Peyer's patch (tissue), 4 donors: ENCODE measurements around the gene ARHGAP26. TPM values are rescaled to one million over a fixed set of nuclear protein-coding genes. Genes with fewer than 3 reads are reported as not detected.

Source experiments
- DNase-seq, 3 donors: peaks; one replicate each; pipeline ENCODE4 v3.0.0-alpha.2; 2017 to 2019
- H3K27ac ChIP-seq, 4 donors: fragments of 200-600 bp; sonication (generic); one replicate each; pipeline ENCODE4 v1.5.1; 2016 to 2019
- H3K27me3 ChIP-seq, 2 donors: fragments of 200-600 bp; sonication (generic); one replicate each; pipeline ENCODE4 v1.5.1; 2019
- H3K36me3 ChIP-seq, 3 donors: fragments of 200-600 bp; sonication (generic); one replicate each; pipeline ENCODE4 v1.5.1; 2016 to 2019
- H3K4me1 ChIP-seq, 4 donors: fragments of 200-600 bp; sonication (generic); one replicate each; pipeline ENCODE4 v1.5.1; 2016 to 2019
- H3K4me3 ChIP-seq, 4 donors: fragments of 200-600 bp; sonication (generic); 1 replicate in 3 of 4; 2 replicates in 1 of 4; pipeline ENCODE4 v1.5.1; 2016 to 2019; ENCODE audit warnings: mild to moderate bottlenecking in 1 of 4
- H3K9me3 ChIP-seq, 4 donors: fragments of 200-600 bp; sonication (generic); one replicate each; pipeline ENCODE4 v1.5.1; 2016 to 2019; ENCODE audit warnings: mild to moderate bottlenecking in 1 of 4
- POLR2A ChIP-seq, 2 donors: fragments of 450-650 bp; IDR thresholded peaks; one replicate each; pipeline ENCODE4 v1.5.1; 2017; ENCODE audit warnings: antibody characterized with exemption in 2 of 2, mild to moderate bottlenecking in 2 of 2, moderate library complexity in 2 of 2
- total RNA-seq, 4 donors: library from RNA; depleted of rRNA; stranded (reverse); fragments of >200 nt; gene quantifications; one replicate each; pipeline ENCODE4 v1.1.0, GENCODE V29; 2016
- TF ChIP-seq, protein P1 (sequence below), 6 experiments: fragments of 450-650 bp in 4 of 6; fragments of 200-600 bp in 2 of 6; sonication (generic) in 1 of 6; IDR thresholded peaks; one replicate each; pipeline ENCODE4 v1.5.1; 2017 to 2019; ENCODE audit warnings: antibody characterized with exemption in 6 of 6, mild to moderate bottlenecking in 3 of 6, moderate library complexity in 1 of 6

ARHGAP26 gene
- total RNA-seq, 4 donors from 2014 or later = 60.1 to 180 (median 126) TPM

DNA sequence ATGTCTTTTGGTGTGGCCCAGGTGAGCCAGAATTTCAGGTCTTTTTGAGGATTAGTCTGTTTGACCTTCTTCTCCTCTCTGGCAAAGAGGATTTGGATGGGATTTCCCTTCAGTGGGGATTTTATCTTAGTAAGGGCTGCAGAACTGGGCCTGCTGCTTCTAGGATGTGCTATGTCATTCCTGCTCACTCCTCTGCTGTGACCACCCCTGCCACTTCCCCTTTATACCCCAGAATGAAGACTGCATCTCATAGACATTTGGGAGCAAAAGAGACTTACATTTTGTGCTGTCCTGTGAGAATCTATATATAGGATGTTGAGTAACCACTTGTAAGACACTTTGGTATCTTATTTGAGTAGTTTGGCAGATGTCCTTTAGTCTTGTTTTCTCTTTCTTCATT, 76.2 kb downstream of the ARHGAP26 start:
- Histone ChIP-seq H3K4me3 (no peak overlapping the region), H3K27me3 (no peaks in the 10 kb centered on the region), H3K4me1 (peaks cover 0 to 24% (median 2%) of the 10 kb centered on the region in 4 donors), H3K27ac (peak overlapping the region in 2 of 4 donors; percentile 50 to 58), H3K36me3 (no peaks in the 10 kb centered on the region), H3K9me3 (no peaks in the 10 kb centered on the region)
- TF ChIP-seq POLR2A (IDR thresholded peaks at IDR 0.05) = no peak
- TF ChIP-seq, protein P1, sequence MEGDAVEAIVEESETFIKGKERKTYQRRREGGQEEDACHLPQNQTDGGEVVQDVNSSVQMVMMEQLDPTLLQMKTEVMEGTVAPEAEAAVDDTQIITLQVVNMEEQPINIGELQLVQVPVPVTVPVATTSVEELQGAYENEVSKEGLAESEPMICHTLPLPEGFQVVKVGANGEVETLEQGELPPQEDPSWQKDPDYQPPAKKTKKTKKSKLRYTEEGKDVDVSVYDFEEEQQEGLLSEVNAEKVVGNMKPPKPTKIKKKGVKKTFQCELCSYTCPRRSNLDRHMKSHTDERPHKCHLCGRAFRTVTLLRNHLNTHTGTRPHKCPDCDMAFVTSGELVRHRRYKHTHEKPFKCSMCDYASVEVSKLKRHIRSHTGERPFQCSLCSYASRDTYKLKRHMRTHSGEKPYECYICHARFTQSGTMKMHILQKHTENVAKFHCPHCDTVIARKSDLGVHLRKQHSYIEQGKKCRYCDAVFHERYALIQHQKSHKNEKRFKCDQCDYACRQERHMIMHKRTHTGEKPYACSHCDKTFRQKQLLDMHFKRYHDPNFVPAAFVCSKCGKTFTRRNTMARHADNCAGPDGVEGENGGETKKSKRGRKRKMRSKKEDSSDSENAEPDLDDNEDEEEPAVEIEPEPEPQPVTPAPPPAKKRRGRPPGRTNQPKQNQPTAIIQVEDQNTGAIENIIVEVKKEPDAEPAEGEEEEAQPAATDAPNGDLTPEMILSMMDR (IDR thresholded peaks at IDR 0.05) = no peak
- DNase-seq = no peak

GRCh38 chr5:142847898-142848790, 78.0 kb downstream of the ARHGAP26 start:
- Histone ChIP-seq H3K9me3 (no peaks in the 10 kb centered on the region), H3K4me3 (no peak overlapping the region), H3K4me1 (peaks cover 0 to 32% (median 2%) of the 10 kb centered on the region in 4 donors), H3K27ac (no peak overlapping the region), H3K27me3 (no peaks in the 10 kb centered on the region), H3K36me3 (no peaks in the 10 kb centered on the region)
- DNase-seq = no peak
- TF ChIP-seq POLR2A (IDR thresholded peaks at IDR 0.05) = no peak
- TF ChIP-seq, protein P1 (IDR thresholded peaks at IDR 0.05) = no peak

GRCh38 chr5:142849466-142849865, 79.3 kb downstream of the ARHGAP26 start:
- TF ChIP-seq, protein P1 (IDR thresholded peaks at IDR 0.05) = no peak
- TF ChIP-seq POLR2A (IDR thresholded peaks at IDR 0.05) = no peak
- Histone ChIP-seq H3K36me3 (no peaks in the 10 kb centered on the region), H3K27ac (no peak overlapping the region), H3K9me3 (no peaks in the 10 kb centered on the region), H3K4me1 (peaks cover 0 to 38% (median 2%) of the 10 kb centered on the region in 4 donors), H3K4me3 (no peak overlapping the region), H3K27me3 (no peaks in the 10 kb centered on the region)
- no peak for DNase-seq

GRCh38 chr5:142849880-142850279, 79.7 kb downstream of the ARHGAP26 start:
- Histone ChIP-seq H3K36me3 (no peaks in the 10 kb centered on the region), H3K27me3 (no peaks in the 10 kb centered on the region), H3K4me3 (no peak overlapping the region), H3K4me1 (peaks cover 0 to 38% (median 2%) of the 10 kb centered on the region in 4 donors), H3K9me3 (no peaks in the 10 kb centered on the region), H3K27ac (no peak overlapping the region)
- no peak for DNase-seq
- TF ChIP-seq, protein P1 (IDR thresholded peaks at IDR 0.05) = no peak
- TF ChIP-seq POLR2A (IDR thresholded peaks at IDR 0.05) = no peak

DNA sequence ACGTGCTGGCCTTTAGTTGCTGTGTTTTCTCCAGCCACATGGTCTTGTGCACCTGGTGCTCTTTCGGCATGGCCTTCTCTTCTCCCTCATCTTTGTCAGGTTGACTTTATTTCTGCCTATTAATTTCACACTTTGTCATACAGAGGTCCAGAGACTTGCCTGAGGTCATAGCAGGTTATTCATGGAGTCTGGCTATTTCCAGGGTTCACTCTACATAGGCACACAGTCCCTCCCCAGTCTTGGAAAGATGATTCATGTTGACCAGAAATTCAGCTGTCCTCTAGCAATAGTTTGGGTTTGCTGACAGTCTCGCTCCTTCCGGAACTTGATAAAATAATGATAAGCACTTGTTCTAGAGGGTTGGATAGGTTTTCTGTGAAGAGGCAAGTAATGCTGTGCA, 81.6 kb downstream of the ARHGAP26 start:
- peaks cover 0 to 21% (median 0%) of the 10 kb centered on the region in 4 donors for H3K4me1 ChIP-seq
- H3K36me3 ChIP-seq = no peaks in the 10 kb centered on the region
- DNase-seq = no peak
- no peaks in the 10 kb centered on the region for H3K9me3 ChIP-seq
- no peak overlapping the region for H3K27ac ChIP-seq
- H3K27me3 ChIP-seq = no peaks in the 10 kb centered on the region
- no peak for TF ChIP-seq POLR2A (IDR thresholded peaks at IDR 0.05)
- TF ChIP-seq, protein P1 (IDR thresholded peaks at IDR 0.05) = no peak
- H3K4me3 ChIP-seq = no peak overlapping the region
